Transverse colon (tissue), 4 donors: ENCODE results near the gene CDH12. TPM values are rescaled to one million over a fixed set of nuclear protein-coding genes. Genes with fewer than 3 reads are reported as not detected.

Experiments
- DNase-seq: peaks from one replicate; pipeline ENCODE4 v3.0.0-alpha.2; 2019
- H3K27ac ChIP-seq, 4 donors: fragments of 200-600 bp; sonication (generic); 2 replicates each; pipeline ENCODE4 v1.5.1; 2016 to 2018; ENCODE audit warnings: inconsistent platforms in 4 of 4
- H3K27me3 ChIP-seq: fragments of 200-600 bp; sonication (generic); 2 replicates; pipeline ENCODE4 v1.5.1; 2017; ENCODE audit warnings: inconsistent platforms
- H3K36me3 ChIP-seq, 4 donors: fragments of 200-600 bp; sonication (generic); 2 replicates each; pipeline ENCODE4 v1.5.1; 2017 to 2019; ENCODE audit warnings: inconsistent platforms in 4 of 4
- H3K4me1 ChIP-seq, 4 donors: fragments of 200-600 bp; sonication (generic); 2 replicates each; pipeline ENCODE4 v1.5.1; 2017 to 2020; ENCODE audit warnings: inconsistent platforms in 4 of 4
- H3K4me3 ChIP-seq, 4 donors: fragments of 200-600 bp; sonication (generic); 1 replicate in 1 of 4; 2 replicates in 3 of 4; pipeline versions ENCODE4 v1.5.1 to v1.6.1; 2017 to 2019; ENCODE audit warnings: inconsistent platforms in 4 of 4
- H3K9me3 ChIP-seq, 2 donors: fragments of 200-600 bp; sonication (generic); 2 replicates each; pipeline ENCODE4 v1.5.1; 2017 to 2019; ENCODE audit warnings: inconsistent platforms in 2 of 2
- EP300 ChIP-seq: sonication (generic); formaldehyde crosslinking; IDR thresholded peaks from one replicate; pipeline ENCODE4 v1.6.1; 2017; ENCODE audit warnings: antibody characterized with exemption, low read depth
- POLR2A ChIP-seq: fragments of 450-650 bp; IDR thresholded peaks from one replicate; pipeline ENCODE4 v1.6.1; 2016; ENCODE audit warnings: antibody characterized with exemption, mild to moderate bottlenecking, moderate library complexity
- POLR2AphosphoS5 ChIP-seq, 3 donors: sonication (generic); formaldehyde crosslinking; IDR thresholded peaks; one replicate each; pipeline ENCODE4 v1.6.1; 2016; ENCODE audit warnings: antibody characterized with exemption in 3 of 3
- WGBS, 2 donors: methylation state at CpG; one replicate each; pipeline ENCODE4 v1.1.5; 2018; ENCODE audit warnings: low coverage in 1 of 2; 5-methylcytosine and 5-hydroxymethylcytosine counted together
- in situ Hi-C, 4 donors: fragments of 200-750 bp; cut with MboI; loops; one replicate each; pipeline versions ENCODE4 v1.15.0 to v1.15.1; 2017; ENCODE audit warnings: low sequenced_read_pairs in 3 of 4, low pct_ligation_motif_present in 1 of 4, low pct_unique_long_range_greater_than_20kb in 1 of 4
- intact Hi-C: fragments of 100-400 bp; cut with DNase I; formaldehyde crosslinking; loops from one replicate; pipeline ENCODE4 v1.15.1; 2023; ENCODE audit warnings: low total_unique reads
- total RNA-seq, 4 donors: library from RNA; depleted of rRNA; stranded (reverse); fragments of >200 nt; gene quantifications; one replicate each; pipeline ENCODE4 v1.1.0, GENCODE V29; 2016
- TF ChIP-seq, protein P1 (sequence below), 5 experiments: fragments of 200-600 bp in 3 of 5; fragments of 450-650 bp in 2 of 5; sonication (generic) in 3 of 5; IDR thresholded peaks; 1 replicate in 2 of 5; 2 replicates in 3 of 5; pipeline ENCODE4 v1.5.1; 2016 to 2017; ENCODE audit warnings: antibody characterized with exemption in 5 of 5, inconsistent platforms in 3 of 5, mild to moderate bottlenecking in 2 of 5, moderate library complexity in 1 of 5

CDH12 gene
- total RNA-seq, 4 donors from 2014 or later = 0.14 TPM; not detected in 3

DNA sequence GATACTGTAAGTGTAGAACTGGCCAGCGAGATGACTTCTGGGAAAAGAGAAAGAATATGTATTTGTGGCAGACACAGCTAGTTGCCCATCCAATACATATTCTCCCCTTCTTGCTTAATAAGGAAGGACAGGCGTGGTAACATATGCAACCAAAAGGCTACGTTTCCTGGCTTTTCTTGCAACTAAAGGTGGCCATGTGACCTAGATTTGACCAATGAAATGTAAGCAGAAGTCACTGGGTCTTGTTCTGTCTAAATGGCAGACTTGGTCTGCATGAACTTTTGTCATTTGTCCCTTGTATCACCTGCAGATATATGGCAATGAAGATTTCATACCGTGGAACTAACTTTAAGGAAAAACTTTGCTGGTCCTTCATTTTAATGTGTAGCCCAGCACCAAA lies 183.8 kb downstream of the CDH12 start:
- H3K27me3 ChIP-seq = no peaks in the 10 kb centered on the region
- intact Hi-C loops (no loop called here), in situ Hi-C loops (no loop called here)
- TF ChIP-seq EP300 = no peak
- TF ChIP-seq POLR2A = no peak
- TF ChIP-seq, protein P1, sequence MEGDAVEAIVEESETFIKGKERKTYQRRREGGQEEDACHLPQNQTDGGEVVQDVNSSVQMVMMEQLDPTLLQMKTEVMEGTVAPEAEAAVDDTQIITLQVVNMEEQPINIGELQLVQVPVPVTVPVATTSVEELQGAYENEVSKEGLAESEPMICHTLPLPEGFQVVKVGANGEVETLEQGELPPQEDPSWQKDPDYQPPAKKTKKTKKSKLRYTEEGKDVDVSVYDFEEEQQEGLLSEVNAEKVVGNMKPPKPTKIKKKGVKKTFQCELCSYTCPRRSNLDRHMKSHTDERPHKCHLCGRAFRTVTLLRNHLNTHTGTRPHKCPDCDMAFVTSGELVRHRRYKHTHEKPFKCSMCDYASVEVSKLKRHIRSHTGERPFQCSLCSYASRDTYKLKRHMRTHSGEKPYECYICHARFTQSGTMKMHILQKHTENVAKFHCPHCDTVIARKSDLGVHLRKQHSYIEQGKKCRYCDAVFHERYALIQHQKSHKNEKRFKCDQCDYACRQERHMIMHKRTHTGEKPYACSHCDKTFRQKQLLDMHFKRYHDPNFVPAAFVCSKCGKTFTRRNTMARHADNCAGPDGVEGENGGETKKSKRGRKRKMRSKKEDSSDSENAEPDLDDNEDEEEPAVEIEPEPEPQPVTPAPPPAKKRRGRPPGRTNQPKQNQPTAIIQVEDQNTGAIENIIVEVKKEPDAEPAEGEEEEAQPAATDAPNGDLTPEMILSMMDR (IDR thresholded peaks at IDR 0.05) = no peak
- no peak for TF ChIP-seq POLR2AphosphoS5 (IDR thresholded peaks at IDR 0.05)
- no peak overlapping the region for H3K27ac ChIP-seq
- no peaks in the 10 kb centered on the region for H3K4me1 ChIP-seq
- WGBS, 2 donors = 58 to 65% methylated on average over 4 of the region's 4 CpGs
- DNase-seq = no peak
- no peak overlapping the region for H3K4me3 ChIP-seq
- H3K36me3 ChIP-seq = no peaks in the 10 kb centered on the region
- H3K9me3 ChIP-seq = no peaks in the 10 kb centered on the region

DNA sequence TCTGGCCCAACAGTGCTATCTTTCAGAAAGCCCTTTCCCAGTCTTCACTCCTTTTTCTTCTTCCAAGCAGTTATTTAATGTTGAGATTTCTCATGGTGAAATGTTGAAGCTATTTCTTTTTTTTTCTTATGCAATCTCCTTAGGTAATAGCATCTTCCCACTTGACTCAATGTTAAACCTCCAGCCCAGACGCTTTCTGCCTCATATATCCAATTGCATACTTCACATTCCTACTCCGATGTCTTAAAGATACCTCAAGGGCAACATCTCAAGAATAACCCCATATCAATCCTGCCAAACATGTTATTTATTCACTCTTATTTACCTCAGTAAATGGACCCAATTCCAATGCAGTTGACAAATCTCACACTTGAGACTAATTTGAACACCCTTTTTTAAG lies 187.3 kb downstream of the CDH12 start:
- TF ChIP-seq POLR2A = no peak
- no peak for TF ChIP-seq EP300
- TF ChIP-seq POLR2AphosphoS5 (IDR thresholded peaks at IDR 0.05) = no peak
- TF ChIP-seq, protein P1 (IDR thresholded peaks at IDR 0.05) = no peak
- no peak for DNase-seq
- intact Hi-C loops = no loop called here
- Histone ChIP-seq H3K4me1 (no peaks in the 10 kb centered on the region), H3K4me3 (no peak overlapping the region), H3K27me3 (no peaks in the 10 kb centered on the region), H3K36me3 (no peaks in the 10 kb centered on the region), H3K27ac (no peak overlapping the region), H3K9me3 (no peaks in the 10 kb centered on the region)
- 83 to 89% methylated on average over 2 of the region's 2 CpGs for WGBS, 2 donors
- in situ Hi-C loops = no loop called here

DNA sequence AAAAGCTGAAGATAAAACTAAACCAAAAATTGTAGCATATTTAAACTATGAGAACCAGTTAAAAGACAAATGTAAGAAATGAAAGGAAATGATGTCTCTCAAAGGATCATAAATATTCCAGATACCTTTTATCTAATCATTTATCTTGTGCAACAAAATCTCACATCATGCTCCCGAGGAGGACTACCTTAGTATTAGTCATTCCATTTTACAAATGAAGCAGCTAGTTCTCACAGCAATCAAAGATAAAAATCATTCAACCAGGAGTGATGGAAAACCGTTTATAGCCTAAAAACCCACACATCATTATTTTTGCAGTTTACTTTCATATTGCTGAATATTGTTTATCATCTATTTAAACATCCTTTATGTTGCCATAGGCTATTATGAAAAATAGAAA lies 190.0 kb downstream of the CDH12 start:
- no peak for DNase-seq
- TF ChIP-seq POLR2A (no peak), POLR2AphosphoS5 (IDR thresholded peaks at IDR 0.05) (no peak), EP300 (no peak)
- TF ChIP-seq, protein P1 (IDR thresholded peaks at IDR 0.05) = no peak
- no peak overlapping the region for H3K27ac ChIP-seq
- intact Hi-C loops (no loop called here), in situ Hi-C loops (no loop called here)
- H3K4me1 ChIP-seq = no peaks in the 10 kb centered on the region
- no peaks in the 10 kb centered on the region for H3K9me3 ChIP-seq
- H3K36me3 ChIP-seq = no peaks in the 10 kb centered on the region
- no peaks in the 10 kb centered on the region for H3K27me3 ChIP-seq
- 36 to 41% methylated on average over 2 of the region's 2 CpGs for WGBS, 2 donors
- no peak overlapping the region for H3K4me3 ChIP-seq

DNA sequence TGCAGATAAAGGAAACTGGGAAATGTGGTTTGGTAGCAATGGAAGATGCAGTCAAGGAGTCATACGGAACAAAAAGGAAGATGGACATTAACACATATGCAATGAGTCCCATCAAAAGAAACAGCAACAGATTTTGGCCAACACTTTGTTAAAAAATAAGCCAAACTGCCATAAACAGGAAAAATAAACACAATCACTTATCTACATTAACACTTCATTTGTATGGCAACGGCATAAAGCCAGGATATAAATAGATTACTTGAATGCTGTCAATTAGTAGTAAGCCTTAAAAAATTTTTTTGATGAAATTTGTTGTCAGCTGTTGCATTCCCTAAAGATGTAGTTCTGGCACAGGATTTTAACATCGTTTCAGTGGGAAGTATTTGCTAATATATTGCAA lies 190.8 kb downstream of the CDH12 start:
- TF ChIP-seq POLR2AphosphoS5 (IDR thresholded peaks at IDR 0.05) (no peak), POLR2A (no peak), EP300 (no peak)
- TF ChIP-seq, protein P1 (IDR thresholded peaks at IDR 0.05) = no peak
- in situ Hi-C loops = no loop called here
- Histone ChIP-seq H3K27me3 (no peaks in the 10 kb centered on the region), H3K4me3 (no peak overlapping the region), H3K4me1 (no peaks in the 10 kb centered on the region), H3K9me3 (no peaks in the 10 kb centered on the region), H3K27ac (no peak overlapping the region), H3K36me3 (no peaks in the 10 kb centered on the region)
- intact Hi-C loops = no loop called here
- DNase-seq = no peak
- WGBS, 2 donors = 28 to 35% methylated on average over 2 to 3 of the region's 3 CpGs
